Measurements from ENCODE around the gene ENPP6.

- TF ChIP-seq REST (IDR thresholded peaks at IDR 0.05; ENCODE audit: borderline replicate concordance in 1 of 2, low read depth in 1 of 2, low read length in 2 of 2), result no peak
- no peak for TF ChIP-seq EZH2 (conservative IDR thresholded peaks at IDR 0.05; ENCODE audit: low read depth, low read length)
- TF ChIP-seq ZNF788 (CRISPR knock-in tag; IDR thresholded peaks at IDR 0.05; ENCODE audit: borderline replicate concordance), result no peak
- TF ChIP-seq ZSCAN20 (CRISPR knock-in tag; IDR thresholded peaks at IDR 0.05; ENCODE audit: borderline replicate concordance), result no peak
- no peak for TF ChIP-seq NFE2 (CRISPR knock-in tag; IDR thresholded peaks at IDR 0.05)
- no peak for TF ChIP-seq ZBTB43 (CRISPR knock-in tag; conservative IDR thresholded peaks at IDR 0.05)
- TF ChIP-seq CEBPB (IDR thresholded peaks at IDR 0.05; ENCODE audit: borderline replicate concordance, low read depth, low read length), result no peak
- no peak for TF ChIP-seq PCBP1 (IDR thresholded peaks at IDR 0.05; ENCODE audit: borderline replicate concordance, low read depth, low read length)
- no peak for TF ChIP-seq ZNF451 (CRISPR knock-in tag; IDR thresholded peaks at IDR 0.05)
Measured at GRCh38 chr4:184248216-184248615, 30.5 kb upstream of the ENPP6 start.

Measured in HepG2 (cell line).